PC-3 (cell line): Measurements from ENCODE around the gene PLXND1.

ENCODE experiments used
- EZH2phosphoT487 ChIP-seq: fragments of 300-600 bp; sonication (generic); IDR thresholded peaks from 2 replicates; pipeline ENCODE4 v1.6.1; 2018; ENCODE audit warnings: mild to moderate bottlenecking, antibody characterized with exemption, low read length, borderline replicate concordance
- TF ChIP-seq, protein P1 (sequence below): fragments of 300-600 bp; sonication (generic); conservative IDR thresholded peaks from 2 replicates; pipeline ENCODE4 v1.5.1; 2017; ENCODE audit warnings: antibody characterized with exemption, low read depth, mild to moderate bottlenecking, low read length

GRCh38 chr3:129552287-129553050, 54.0 kb downstream of the PLXND1 start:
- TF ChIP-seq, protein P1, sequence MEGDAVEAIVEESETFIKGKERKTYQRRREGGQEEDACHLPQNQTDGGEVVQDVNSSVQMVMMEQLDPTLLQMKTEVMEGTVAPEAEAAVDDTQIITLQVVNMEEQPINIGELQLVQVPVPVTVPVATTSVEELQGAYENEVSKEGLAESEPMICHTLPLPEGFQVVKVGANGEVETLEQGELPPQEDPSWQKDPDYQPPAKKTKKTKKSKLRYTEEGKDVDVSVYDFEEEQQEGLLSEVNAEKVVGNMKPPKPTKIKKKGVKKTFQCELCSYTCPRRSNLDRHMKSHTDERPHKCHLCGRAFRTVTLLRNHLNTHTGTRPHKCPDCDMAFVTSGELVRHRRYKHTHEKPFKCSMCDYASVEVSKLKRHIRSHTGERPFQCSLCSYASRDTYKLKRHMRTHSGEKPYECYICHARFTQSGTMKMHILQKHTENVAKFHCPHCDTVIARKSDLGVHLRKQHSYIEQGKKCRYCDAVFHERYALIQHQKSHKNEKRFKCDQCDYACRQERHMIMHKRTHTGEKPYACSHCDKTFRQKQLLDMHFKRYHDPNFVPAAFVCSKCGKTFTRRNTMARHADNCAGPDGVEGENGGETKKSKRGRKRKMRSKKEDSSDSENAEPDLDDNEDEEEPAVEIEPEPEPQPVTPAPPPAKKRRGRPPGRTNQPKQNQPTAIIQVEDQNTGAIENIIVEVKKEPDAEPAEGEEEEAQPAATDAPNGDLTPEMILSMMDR, result no peak
- no peak for TF ChIP-seq EZH2phosphoT487
